Ectodermal cell (in vitro differentiated cells): ENCODE measurements around the gene SLC35E3.

ENCODE experiments used
- H3K27ac ChIP-seq: 2 replicates; pipeline ENCODE4 v1.7.0; 2013; ENCODE audit warnings: mild to moderate bottlenecking, low read depth, low read length; ENCODE audit not compliant: insufficient read depth, poor library complexity, severe bottlenecking
- H3K27me3 ChIP-seq: 2 replicates; pipeline ENCODE4 v1.7.0; 2013; ENCODE audit warnings: mild to moderate bottlenecking, low read length; ENCODE audit not compliant: insufficient read depth, control insufficient read depth, poor library complexity, severe bottlenecking
- H3K36me3 ChIP-seq: one replicate; pipeline ENCODE4 v1.7.0; 2013; ENCODE audit warnings: low read length; ENCODE audit not compliant: control insufficient read depth, insufficient read depth
- H3K4me1 ChIP-seq: one replicate; pipeline ENCODE4 v1.7.0; 2013; ENCODE audit warnings: low read length; ENCODE audit not compliant: control insufficient read depth, insufficient read depth
- H3K4me3 ChIP-seq: 2 replicates; pipeline ENCODE4 v1.7.0; 2013; ENCODE audit warnings: low read depth, low read length, control low read depth; ENCODE audit not compliant: insufficient read depth
- H3K9me3 ChIP-seq: 2 replicates; pipeline ENCODE4 v1.7.0; 2013; ENCODE audit warnings: mild to moderate bottlenecking, low read length, moderate library complexity; ENCODE audit not compliant: control insufficient read depth
- WGBS, 2 experiments: methylation state at CpG; one replicate each; pipeline ENCODE4 v1.1.7; 2013; ENCODE audit warnings: missing lambda C conversion rate in 2 of 2; 5-methylcytosine and 5-hydroxymethylcytosine counted together

Gene SLC35E3

GRCh38 chr12:68824597-68825250 is 78.7 kb downstream of the SLC35E3 start:
- Histone ChIP-seq H3K4me1 (no peaks in the 10 kb centered on the region), H3K9me3 (no peaks in the 10 kb centered on the region), H3K27ac (no peak overlapping the region), H3K4me3 (no peak overlapping the region), H3K36me3 (peaks cover 41% of the 10 kb centered on the region), H3K27me3 (no peaks in the 10 kb centered on the region)
- WGBS, 2 experiments = 93 to 96% methylated on average over 14 to 16 of the region's 16 CpGs

GRCh38 chr12:68825569-68826217 is 79.7 kb downstream of the SLC35E3 start:
- Histone ChIP-seq H3K4me3 (no peak overlapping the region), H3K27me3 (no peaks in the 10 kb centered on the region), H3K27ac (no peak overlapping the region), H3K4me1 (no peaks in the 10 kb centered on the region), H3K9me3 (no peaks in the 10 kb centered on the region), H3K36me3 (peaks cover 37% of the 10 kb centered on the region)
- 89 to 92% methylated on average over 10 to 11 of the region's 11 CpGs for WGBS, 2 experiments

GRCh38 chr12:68827895-68828671 is 82.1 kb downstream of the SLC35E3 start:
- 90 to 95% methylated on average over 3 to 5 of the region's 5 CpGs for WGBS, 2 experiments
- H3K36me3 ChIP-seq = peaks cover 31% of the 10 kb centered on the region
- H3K4me1 ChIP-seq = no peaks in the 10 kb centered on the region
- no peaks in the 10 kb centered on the region for H3K27me3 ChIP-seq
- H3K9me3 ChIP-seq = no peaks in the 10 kb centered on the region
- no peak overlapping the region for H3K27ac ChIP-seq
- H3K4me3 ChIP-seq = no peak overlapping the region

- H3K4me3 ChIP-seq = no peak overlapping the region
- no peaks in the 10 kb centered on the region for H3K9me3 ChIP-seq
- no peaks in the 10 kb centered on the region for H3K27me3 ChIP-seq
- H3K4me1 ChIP-seq = no peaks in the 10 kb centered on the region
- H3K27ac ChIP-seq = no peak overlapping the region
- 94 to 96% methylated on average over 5 to 6 of the region's 7 CpGs for WGBS, 2 experiments
- peaks cover 26% of the 10 kb centered on the region for H3K36me3 ChIP-seq
Observed at GRCh38 chr12:68828672-68829068, 82.7 kb downstream of the SLC35E3 start.
